Breast epithelium (tissue), 4 donors: ENCODE data around the gene EFNA5. TPM values are rescaled to one million over a fixed set of nuclear protein-coding genes. Genes with fewer than 3 reads are reported as not detected.

Source experiments
- DNase-seq, 2 donors: peaks; one replicate each; pipeline ENCODE4 v3.0.0-alpha.2; 2019; ENCODE audit warnings: low spot score in 2 of 2
- H3K27ac ChIP-seq, 2 donors: fragments of 200-600 bp; sonication (generic) in 1 of 2; one replicate each; pipeline ENCODE4 v1.5.1; 2016 to 2019; ENCODE audit warnings: mild to moderate bottlenecking in 1 of 2
- H3K27me3 ChIP-seq, 2 donors: fragments of 200-600 bp; sonication (generic) in 1 of 2; one replicate each; pipeline versions ENCODE4 v1.5.1 to v1.6.0; 2017 to 2019; ENCODE audit warnings: control low read depth in 1 of 2, mild to moderate bottlenecking in 1 of 2
- H3K36me3 ChIP-seq: fragments of 200-600 bp; one replicate; pipeline ENCODE4 v1.5.1; 2019
- H3K4me1 ChIP-seq, 2 donors: fragments of 200-600 bp; sonication (generic); one replicate each; pipeline ENCODE4 v1.5.1; 2016 to 2019; ENCODE audit warnings: control low read depth in 1 of 2
- H3K4me3 ChIP-seq, 3 donors: fragments of 200-600 bp; sonication (generic); 1 replicate in 2 of 3; 2 replicates in 1 of 3; pipeline ENCODE4 v1.5.1; 2016 to 2019; ENCODE audit warnings: mild to moderate bottlenecking in 3 of 3, moderate library complexity in 2 of 3
- H3K9me3 ChIP-seq, 2 donors: fragments of 200-600 bp; sonication (generic) in 1 of 2; one replicate each; pipeline ENCODE4 v1.5.1; 2016 to 2019; ENCODE audit warnings: control low read depth in 1 of 2
- POLR2A ChIP-seq: fragments of 450-650 bp; IDR thresholded peaks from one replicate; pipeline ENCODE4 v1.6.1; 2016; ENCODE audit warnings: antibody characterized with exemption, mild to moderate bottlenecking, moderate library complexity
- POLR2AphosphoS5 ChIP-seq, 3 donors: sonication (generic); formaldehyde crosslinking; IDR thresholded peaks; one replicate each; pipeline ENCODE4 v1.6.1; 2017; ENCODE audit warnings: antibody characterized with exemption in 3 of 3
- intact Hi-C: fragments of 100-400 bp; cut with DNase I; formaldehyde crosslinking; loops from one replicate; pipeline ENCODE4 v1.15.1; 2023; ENCODE audit warnings: low total_unique reads
- total RNA-seq, 3 donors: library from RNA; depleted of rRNA; stranded (reverse); fragments of >200 nt; gene quantifications; one replicate each; pipeline ENCODE4 v1.1.0, GENCODE V29; 2016
- TF ChIP-seq, protein P1 (sequence below), 3 donors: fragments of 450-650 bp; IDR thresholded peaks; one replicate each; pipeline ENCODE4 v1.5.1; 2016 to 2017; ENCODE audit warnings: antibody characterized with exemption in 3 of 3, mild to moderate bottlenecking in 3 of 3, moderate library complexity in 3 of 3

Gene EFNA5
- total RNA-seq, 3 donors from 2014 or later: 12.1 to 34.2 (median 12.3) TPM

GRCh38 chr5:107603349-107603748 lies 67.4 kb downstream of the EFNA5 start:
- no peak overlapping the region for H3K4me3 ChIP-seq
- H3K27ac ChIP-seq: no peak overlapping the region
- intact Hi-C loops: no loop called here
- no peaks in the 10 kb centered on the region for H3K27me3 ChIP-seq
- DNase-seq: no peak
- TF ChIP-seq POLR2A (no peak), POLR2AphosphoS5 (IDR thresholded peaks at IDR 0.05) (no peak)
- TF ChIP-seq, protein P1, sequence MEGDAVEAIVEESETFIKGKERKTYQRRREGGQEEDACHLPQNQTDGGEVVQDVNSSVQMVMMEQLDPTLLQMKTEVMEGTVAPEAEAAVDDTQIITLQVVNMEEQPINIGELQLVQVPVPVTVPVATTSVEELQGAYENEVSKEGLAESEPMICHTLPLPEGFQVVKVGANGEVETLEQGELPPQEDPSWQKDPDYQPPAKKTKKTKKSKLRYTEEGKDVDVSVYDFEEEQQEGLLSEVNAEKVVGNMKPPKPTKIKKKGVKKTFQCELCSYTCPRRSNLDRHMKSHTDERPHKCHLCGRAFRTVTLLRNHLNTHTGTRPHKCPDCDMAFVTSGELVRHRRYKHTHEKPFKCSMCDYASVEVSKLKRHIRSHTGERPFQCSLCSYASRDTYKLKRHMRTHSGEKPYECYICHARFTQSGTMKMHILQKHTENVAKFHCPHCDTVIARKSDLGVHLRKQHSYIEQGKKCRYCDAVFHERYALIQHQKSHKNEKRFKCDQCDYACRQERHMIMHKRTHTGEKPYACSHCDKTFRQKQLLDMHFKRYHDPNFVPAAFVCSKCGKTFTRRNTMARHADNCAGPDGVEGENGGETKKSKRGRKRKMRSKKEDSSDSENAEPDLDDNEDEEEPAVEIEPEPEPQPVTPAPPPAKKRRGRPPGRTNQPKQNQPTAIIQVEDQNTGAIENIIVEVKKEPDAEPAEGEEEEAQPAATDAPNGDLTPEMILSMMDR (IDR thresholded peaks at IDR 0.05): no peak
- H3K4me1 ChIP-seq: no peaks in the 10 kb centered on the region
- no peaks in the 10 kb centered on the region for H3K9me3 ChIP-seq
- H3K36me3 ChIP-seq: no peaks in the 10 kb centered on the region

DNA sequence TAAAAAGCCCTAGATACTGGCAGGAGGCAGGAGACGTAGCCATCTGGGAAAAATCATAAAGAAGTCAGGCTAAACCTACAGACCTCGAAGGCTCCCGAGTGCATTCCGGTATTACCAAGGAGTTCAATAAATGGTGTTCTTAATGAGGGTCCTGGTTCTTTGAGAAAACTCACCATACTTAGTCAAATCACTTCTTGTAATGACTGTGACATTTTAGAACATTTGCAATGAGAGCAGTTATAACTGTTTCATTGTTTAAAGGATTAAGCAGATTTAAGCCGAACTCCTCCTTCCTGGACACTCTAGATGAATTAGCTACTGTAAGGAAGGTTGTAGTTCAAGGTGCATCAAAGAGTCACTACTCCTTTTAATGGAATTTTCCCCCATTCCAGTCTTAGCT lies 67.8 kb downstream of the EFNA5 start:
- H3K36me3 ChIP-seq: no peaks in the 10 kb centered on the region
- no peak overlapping the region for H3K27ac ChIP-seq
- H3K4me1 ChIP-seq: no peaks in the 10 kb centered on the region
- DNase-seq: no peak
- no peak for TF ChIP-seq POLR2AphosphoS5 (IDR thresholded peaks at IDR 0.05)
- TF ChIP-seq, protein P1 (IDR thresholded peaks at IDR 0.05): no peak
- TF ChIP-seq POLR2A: no peak
- no peaks in the 10 kb centered on the region for H3K27me3 ChIP-seq
- no peaks in the 10 kb centered on the region for H3K9me3 ChIP-seq
- intact Hi-C loops: no loop called here
- H3K4me3 ChIP-seq: no peak overlapping the region

GRCh38 chr5:107601076-107601475 lies 69.7 kb downstream of the EFNA5 start:
- no peaks in the 10 kb centered on the region for H3K27me3 ChIP-seq
- H3K27ac ChIP-seq: no peak overlapping the region
- no peak for TF ChIP-seq POLR2A
- no peak for TF ChIP-seq POLR2AphosphoS5 (IDR thresholded peaks at IDR 0.05)
- TF ChIP-seq, protein P1 (IDR thresholded peaks at IDR 0.05): no peak
- no peak for DNase-seq
- H3K9me3 ChIP-seq: no peaks in the 10 kb centered on the region
- H3K4me1 ChIP-seq: no peaks in the 10 kb centered on the region
- no peaks in the 10 kb centered on the region for H3K36me3 ChIP-seq
- intact Hi-C loops: no loop called here
- no peak overlapping the region for H3K4me3 ChIP-seq

- Histone ChIP-seq H3K4me1 (no peaks in the 10 kb centered on the region), H3K27ac (no peak overlapping the region), H3K9me3 (no peaks in the 10 kb centered on the region), H3K4me3 (no peak overlapping the region), H3K27me3 (no peaks in the 10 kb centered on the region), H3K36me3 (no peaks in the 10 kb centered on the region)
- DNase-seq: no peak
- intact Hi-C loops: no loop called here
- TF ChIP-seq, protein P1 (IDR thresholded peaks at IDR 0.05): no peak
- TF ChIP-seq POLR2AphosphoS5 (IDR thresholded peaks at IDR 0.05) (no peak), POLR2A (no peak)
These were observed 71.8 kb downstream of the EFNA5 start for GRCh38 chr5:107598958-107599357.

DNA sequence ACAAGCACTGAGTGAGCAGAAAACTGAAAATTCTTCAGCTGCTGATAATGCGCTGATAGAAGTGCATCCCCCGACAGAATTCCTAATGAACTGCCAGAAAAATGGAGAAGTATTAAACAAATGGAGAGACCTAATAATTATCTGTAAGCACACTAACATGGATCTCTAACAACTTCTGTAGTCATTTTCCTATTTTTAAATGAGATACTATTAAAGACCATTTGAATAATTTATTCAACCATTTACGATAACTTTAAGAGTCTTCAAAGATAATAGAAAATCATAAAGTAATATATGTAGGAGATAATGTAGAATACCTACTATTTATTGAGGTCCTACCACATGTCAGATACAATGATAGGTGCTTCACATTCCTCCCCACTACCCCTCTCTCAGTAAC lies 72.9 kb downstream of the EFNA5 start:
- H3K27ac ChIP-seq: no peak overlapping the region
- TF ChIP-seq POLR2A: no peak
- TF ChIP-seq, protein P1 (IDR thresholded peaks at IDR 0.05): no peak
- TF ChIP-seq POLR2AphosphoS5 (IDR thresholded peaks at IDR 0.05): no peak
- H3K4me3 ChIP-seq: no peak overlapping the region
- H3K4me1 ChIP-seq: no peaks in the 10 kb centered on the region
- H3K9me3 ChIP-seq: no peaks in the 10 kb centered on the region
- no peaks in the 10 kb centered on the region for H3K36me3 ChIP-seq
- no peak for DNase-seq
- intact Hi-C loops: no loop called here
- H3K27me3 ChIP-seq: no peaks in the 10 kb centered on the region
